Peyer's patch (tissue), 4 donors: ENCODE data around the gene CORIN.

Source experiments
- CTCF ChIP-seq, 6 experiments: fragments of 450-650 bp in 4 of 6; fragments of 200-600 bp in 2 of 6; sonication (generic) in 1 of 6; IDR thresholded peaks; one replicate each; pipeline ENCODE4 v1.5.1; 2017 to 2019; ENCODE audit warnings: antibody characterized with exemption in 6 of 6, mild to moderate bottlenecking in 3 of 6, moderate library complexity in 1 of 6
- POLR2A ChIP-seq, 2 donors: fragments of 450-650 bp; IDR thresholded peaks; one replicate each; pipeline ENCODE4 v1.5.1; 2017; ENCODE audit warnings: antibody characterized with exemption in 2 of 2, mild to moderate bottlenecking in 2 of 2, moderate library complexity in 2 of 2

DNA sequence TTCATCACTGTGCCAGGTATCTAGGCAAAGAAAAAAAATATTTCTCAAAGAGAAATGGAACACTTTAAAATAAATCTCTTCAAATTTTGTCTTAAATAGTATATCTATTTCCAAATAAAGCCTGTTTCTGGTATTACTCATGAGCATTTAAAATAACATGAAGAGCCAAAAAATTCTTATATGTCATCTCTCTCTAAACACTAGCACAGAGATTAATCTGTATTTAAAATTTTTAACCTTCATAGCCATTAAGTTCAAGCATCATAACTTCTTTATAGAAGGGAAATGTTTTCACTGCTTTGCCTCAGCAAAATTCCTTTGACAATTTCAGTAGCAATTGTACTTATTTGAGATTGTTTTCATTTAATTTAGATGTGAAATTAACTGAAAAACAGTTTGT is 5.1 kb upstream of the CORIN start:
- TF ChIP-seq POLR2A (IDR thresholded peaks at IDR 0.05) (no peak), CTCF (IDR thresholded peaks at IDR 0.05) (no peak)
